Epithelial cell of prostate (primary cell): ENCODE results near the gene MYH14.
"Not testable (repeated sequence)": the region's sequence is repeated elsewhere in the genome, so short reads cannot be mapped to it uniquely, and the experiment has no call there.

ENCODE experiments used
- DNase-seq: peaks from one replicate; pipeline ENCODE4 v3.0.0-alpha.2; 2011; ENCODE audit warnings: low read depth, low spot score
- H3K27ac ChIP-seq: fragments of 450-650 bp; 2 replicates; pipeline ENCODE4 v1.5.1; 2017; ENCODE audit warnings: mild to moderate bottlenecking

Gene MYH14

DNA sequence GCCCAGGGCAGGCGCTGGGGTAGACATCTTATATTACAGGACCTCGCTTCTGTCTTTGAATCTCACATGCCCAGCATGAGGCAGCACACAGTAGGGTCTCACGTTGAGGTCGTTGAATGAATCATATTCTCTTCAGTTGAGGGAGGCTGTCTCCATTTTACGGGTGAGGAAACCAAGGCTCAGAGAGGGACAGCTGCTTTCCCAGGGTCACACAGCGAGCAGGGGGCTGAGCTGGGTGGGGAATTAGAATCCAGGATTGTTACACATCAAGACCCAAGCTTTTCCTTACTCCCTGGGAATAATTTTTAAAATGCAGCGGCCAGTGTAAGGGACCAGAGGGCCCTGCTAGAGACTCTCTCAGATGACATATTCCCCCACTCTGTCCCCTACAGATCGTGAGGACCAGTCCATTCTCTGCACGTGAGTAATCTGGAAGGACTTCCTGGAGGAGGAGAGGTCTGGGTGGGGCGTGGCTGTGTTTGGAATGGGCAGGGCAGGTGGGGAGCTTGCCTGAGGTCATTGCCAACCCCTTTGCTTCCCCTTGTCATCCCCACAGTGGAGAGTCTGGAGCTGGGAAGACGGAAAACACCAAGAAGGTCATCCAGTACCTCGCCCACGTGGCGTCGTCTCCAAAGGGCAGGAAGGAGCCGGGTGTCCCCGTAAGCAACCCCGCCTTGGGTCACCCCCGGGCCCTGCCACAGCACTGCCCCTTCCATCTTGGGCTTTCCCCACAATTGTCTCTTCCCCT is 19.4 kb downstream of the MYH14 start:
- DNase-seq: no peak
- H3K27ac ChIP-seq: no peak overlapping the region

DNA sequence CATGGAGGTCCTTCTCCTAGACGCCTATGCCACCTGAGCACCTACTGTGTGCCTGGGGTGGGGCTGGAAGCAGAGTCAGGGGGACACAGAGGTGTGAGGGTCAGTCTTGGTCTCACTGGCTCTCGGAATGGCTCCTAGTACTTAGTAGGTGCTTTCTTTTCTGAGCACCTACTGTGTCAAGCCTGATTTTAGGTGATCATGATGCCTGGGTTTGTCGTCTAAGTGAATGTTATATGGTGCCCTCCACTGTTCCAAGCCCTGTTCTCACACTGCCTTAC is 20.0 kb downstream of the MYH14 start:
- H3K27ac ChIP-seq: no peak overlapping the region
- DNase-seq: no peak

DNA sequence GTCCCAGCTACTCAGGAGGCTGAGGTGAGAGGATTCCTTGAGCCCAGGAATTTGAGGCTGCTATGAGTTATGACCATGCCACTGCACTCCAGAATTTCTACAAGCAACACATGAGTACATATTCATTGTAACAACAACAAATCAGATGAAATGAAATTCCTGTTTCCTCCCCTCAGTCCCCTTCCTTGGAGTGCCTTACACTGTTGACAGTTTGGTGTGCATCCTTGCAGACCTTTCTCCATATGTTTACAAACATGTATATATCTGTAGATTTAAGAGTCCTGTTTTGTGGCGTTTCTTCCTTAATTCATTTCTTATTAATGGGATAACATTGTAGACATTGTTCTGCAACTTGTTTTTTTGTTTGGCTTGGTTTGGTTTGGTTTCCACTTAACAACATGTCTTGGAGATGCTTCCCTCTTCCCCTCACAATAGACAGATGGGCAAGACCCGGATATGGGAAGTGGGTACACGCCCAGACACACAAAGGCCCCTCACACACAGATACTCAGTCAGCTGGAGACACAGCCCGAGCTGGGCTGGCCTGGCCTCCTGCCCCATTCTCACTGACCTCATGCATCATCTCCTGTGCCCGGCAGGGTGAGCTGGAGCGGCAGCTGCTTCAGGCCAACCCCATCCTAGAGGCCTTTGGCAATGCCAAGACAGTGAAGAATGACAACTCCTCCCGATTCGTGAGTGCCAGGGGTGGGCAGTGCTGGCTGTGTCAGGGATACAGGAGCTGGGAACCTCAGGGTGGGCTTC is 21.7 kb downstream of the MYH14 start:
- no peak for DNase-seq
- no peak overlapping the region for H3K27ac ChIP-seq

DNA sequence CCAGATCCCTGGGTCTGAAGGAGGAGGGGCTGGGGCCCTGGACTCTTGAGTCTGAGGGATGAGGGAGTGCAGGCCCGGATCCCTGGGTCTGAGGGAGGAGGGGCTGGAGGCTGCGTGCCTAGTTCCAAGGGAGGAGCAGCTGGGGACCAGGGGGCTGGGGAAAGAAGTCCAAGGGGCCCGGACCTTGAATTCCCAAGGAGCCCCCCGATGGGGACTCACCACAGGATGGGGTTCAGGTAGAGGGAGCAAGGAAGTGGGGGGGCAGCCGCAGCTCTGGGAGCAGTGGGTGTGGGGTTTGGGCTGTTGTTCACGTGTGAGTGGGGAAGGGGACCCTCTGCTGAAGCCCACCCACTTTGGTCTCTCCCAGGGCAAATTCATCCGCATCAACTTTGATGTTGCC is 23.1 kb downstream of the MYH14 start:
- no peak for DNase-seq
- no peak overlapping the region for H3K27ac ChIP-seq

DNA sequence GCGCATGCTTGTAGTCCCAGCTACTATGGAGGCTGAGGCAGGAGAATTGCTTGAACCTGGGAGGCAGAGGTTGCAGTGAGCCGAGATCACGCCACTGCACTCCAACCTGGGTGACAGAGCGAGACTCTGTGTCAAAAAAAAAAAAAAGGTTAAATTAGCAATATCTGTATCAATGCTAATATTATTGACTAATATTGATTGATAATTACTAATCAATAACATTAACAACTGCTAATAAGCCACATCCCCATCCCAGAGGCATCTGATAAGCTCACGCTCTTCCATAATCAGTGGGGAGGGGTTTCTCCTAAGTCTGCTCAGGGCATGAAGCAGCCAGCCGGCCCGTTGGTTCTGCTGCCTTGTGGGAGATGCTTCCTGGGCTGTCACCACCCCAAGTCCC is 24.7 kb downstream of the MYH14 start:
- not testable (repeated sequence) for DNase-seq

DNA sequence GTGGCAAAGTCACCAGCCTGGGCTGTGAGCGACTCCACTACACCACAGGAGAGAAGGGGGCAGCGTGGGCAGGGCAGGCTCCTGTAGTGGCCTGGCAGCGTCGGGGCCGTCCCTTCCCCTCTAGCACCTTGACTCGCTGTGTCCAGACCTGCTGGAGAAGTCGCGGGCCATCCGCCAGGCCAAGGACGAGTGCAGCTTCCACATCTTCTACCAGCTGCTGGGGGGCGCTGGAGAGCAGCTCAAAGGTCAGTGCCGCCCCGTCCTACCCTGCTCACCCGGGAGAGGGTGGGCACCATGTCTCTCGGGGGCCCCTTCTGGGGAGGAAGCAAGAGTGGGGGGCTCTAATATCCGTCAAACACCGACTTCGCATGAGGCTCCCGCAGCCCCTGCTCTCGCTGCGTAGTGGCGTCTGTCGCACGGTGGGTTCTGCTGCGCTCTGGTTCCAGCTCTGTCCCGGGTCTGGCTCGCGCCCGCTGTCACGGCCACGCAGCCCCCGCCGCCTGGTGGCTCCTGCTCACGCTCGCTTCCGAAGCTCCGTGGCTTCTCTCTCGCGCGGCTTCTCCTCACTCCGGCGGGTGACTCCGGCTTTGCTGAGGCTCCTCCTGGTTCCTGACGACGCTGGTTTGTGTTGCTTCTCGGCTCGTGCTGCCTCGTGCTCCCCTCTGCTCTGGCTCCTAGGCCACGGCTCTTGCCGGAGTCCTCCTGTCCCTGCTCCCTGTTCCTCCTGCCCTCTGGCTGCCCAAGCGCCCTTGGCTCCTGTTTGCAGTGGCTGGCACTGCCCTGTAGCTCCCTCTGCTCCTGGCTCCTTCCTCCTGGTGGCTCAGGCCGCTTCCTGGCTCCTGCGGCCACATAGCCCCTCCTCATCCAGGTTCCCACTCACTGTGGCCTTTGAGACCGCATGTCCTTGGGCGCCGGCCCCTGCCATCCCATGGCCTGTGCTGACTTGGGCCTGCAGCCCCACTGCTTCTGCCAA is 27.2 kb downstream of the MYH14 start:
- H3K27ac ChIP-seq: no peak overlapping the region
- no peak for DNase-seq

More for the DNA sequence above, 24.7 kb downstream of the MYH14 start:
- not testable (repeated sequence) for H3K27ac ChIP-seq

DNA sequence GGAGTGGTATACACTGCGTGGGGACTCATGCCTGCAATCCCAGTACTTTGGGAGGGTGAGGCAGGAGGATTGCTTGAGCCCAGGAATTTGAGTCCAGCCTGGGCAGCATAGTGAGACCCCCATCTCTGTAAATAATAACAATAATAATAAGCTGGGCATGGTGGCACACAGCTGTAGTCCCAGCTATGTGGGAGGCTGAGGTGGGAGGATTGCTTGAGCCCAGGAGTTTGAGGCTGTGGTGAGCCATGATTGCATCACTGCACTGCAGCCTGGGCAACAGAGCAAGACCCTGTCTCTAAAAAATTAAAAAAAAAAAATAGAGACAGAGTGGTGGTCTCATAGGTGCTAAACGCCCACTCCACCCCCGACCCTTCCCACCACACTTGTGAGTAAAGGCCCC is 28.0 kb downstream of the MYH14 start:
- not testable (repeated sequence) for DNase-seq, H3K27ac ChIP-seq

DNA sequence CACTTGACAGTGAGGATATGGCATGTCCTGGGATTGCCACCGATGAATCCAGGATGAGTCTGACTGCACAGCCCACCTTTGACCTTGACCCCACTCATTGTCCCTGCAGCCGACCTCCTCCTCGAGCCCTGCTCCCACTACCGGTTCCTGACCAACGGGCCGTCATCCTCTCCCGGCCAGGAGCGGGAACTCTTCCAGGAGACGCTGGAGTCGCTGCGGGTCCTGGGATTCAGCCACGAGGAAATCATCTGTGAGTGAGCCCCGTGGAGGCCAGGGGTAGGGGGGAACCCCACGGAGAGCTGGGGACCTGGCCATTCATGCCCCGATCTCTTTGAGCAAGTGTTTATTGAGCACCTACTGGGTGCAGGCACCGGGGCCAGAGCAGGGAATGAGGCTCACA is 28.4 kb downstream of the MYH14 start:
- DNase-seq: no peak
- H3K27ac ChIP-seq: no peak overlapping the region

DNA sequence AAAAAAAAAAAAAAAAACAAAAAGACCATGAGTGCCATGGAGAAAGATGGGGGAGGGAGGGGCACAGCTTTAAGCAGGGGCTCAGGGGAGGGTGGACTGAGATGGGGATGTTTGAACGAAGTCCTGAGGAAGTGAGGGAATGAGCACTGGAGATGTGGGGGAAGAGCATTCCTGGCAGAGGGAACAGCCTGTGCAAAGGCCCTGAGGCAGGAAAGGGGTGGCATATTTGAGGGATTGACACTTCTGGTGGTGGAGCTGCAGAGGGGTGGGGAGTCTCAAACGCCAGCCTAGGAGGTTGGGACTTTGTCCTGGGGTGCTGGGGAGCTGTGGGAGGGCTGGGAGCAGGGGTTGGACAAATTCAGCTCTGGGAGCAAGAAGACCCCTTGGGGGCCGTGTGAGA is 29.2 kb downstream of the MYH14 start:
- DNase-seq: no peak
- H3K27ac ChIP-seq: no peak overlapping the region

DNA sequence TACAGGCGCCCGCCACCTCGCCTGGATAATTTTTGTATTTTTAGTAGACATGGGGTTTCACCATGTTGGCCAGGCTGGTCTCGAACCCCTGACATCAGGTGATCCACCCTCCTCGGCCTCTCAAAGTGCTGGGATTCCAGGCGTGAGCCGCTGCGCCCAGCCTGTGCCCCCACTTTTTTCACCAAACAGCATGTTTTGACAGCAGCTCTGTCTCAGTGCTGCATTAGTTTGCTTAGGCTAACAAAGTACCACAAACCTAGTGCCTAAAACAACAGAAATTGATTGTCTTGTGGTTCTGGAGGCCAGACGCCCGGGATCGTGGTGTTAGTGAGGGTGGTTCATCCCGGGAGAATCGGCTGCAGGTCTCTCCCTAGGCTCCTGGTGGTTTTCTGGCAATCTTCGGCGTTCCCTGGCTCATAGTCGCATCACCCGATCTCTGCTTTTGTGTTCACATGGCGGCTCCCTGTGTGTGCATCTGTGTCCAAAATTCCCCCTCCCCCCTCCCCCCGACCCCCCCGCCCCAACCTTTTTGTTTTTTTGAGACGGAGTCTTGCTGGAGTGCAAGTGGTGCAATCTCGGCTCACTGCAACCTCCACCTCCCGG is 30.0 kb downstream of the MYH14 start:
- H3K27ac ChIP-seq: no peak overlapping the region
- no peak for DNase-seq

DNA sequence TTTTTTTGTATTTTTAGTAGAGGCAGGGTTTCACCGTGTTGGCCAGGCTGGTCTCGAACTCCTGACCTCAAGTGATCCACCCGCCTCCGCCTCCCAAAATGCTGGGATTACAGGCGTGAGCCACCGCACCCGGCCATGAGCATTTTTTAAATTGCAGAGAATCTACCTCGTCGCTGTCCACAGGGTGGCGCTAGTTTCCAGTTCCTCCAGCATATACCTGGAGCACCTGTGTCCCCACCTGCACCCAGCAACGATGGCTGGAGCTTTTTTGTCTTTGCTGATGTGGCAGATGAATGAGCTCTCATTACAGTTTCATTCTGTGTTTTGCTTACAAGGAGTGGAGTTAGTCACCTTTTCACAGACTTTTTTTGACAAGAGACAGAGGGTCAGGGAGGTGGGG is 34.1 kb downstream of the MYH14 start:
- not testable (repeated sequence) for DNase-seq

DNA sequence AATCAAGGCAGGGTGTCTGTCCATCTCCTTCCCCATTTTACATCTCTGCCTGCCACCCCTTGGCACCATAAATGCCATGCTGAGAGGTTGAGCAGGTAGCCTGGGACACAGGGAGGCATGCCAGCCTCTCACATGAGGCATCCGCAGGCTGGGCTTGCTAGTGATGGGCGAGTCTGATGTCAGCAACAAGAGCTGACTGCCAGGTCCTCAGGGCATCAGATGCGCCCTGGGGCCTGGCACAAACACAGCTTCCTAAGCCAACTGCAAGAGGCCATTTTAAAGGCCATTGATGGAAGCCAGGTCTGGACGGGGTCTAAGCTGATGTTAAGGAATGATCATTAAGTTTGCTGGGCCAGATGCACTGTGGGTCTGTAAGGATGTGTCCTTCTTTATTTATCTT is 34.6 kb downstream of the MYH14 start:
- no peak overlapping the region for H3K27ac ChIP-seq

More for the DNA sequence above, 34.1 kb downstream of the MYH14 start:
- not testable (repeated sequence) for H3K27ac ChIP-seq

DNA sequence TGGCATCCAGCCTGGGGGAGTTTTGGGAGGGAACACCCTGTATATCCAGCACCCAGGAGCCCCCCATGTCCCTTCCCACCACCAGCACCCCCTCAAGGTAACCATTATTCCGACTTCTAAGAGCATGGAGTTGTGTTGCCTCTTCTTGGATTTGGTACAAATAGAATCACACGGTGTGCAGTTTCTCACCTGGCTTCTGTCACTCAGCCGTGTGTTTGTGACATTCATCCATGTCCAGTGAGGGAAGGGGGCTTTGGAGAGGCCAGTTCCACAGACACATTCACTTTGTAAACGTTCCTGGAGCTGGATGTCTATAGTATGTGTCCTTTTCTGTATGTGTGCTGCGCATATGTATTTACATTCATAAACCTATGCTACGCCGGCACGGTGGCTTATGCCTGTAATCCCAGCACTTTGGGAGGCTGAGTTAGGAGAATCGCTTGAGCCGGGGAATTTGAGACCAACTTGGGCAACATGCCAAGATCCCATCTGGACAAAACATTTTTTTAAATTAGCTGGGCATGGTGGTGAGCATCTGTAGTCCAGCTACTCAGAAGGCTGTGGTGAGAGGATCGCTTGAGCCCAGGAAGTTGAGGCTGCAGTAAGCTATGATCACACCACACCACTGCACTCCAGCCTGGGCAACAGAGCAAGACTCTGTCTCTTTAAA is 36.6 kb downstream of the MYH14 start:
- H3K27ac ChIP-seq: no peak overlapping the region
- no peak for DNase-seq

More for the DNA sequence above, 34.6 kb downstream of the MYH14 start:
- DNase-seq: no peak

DNA sequence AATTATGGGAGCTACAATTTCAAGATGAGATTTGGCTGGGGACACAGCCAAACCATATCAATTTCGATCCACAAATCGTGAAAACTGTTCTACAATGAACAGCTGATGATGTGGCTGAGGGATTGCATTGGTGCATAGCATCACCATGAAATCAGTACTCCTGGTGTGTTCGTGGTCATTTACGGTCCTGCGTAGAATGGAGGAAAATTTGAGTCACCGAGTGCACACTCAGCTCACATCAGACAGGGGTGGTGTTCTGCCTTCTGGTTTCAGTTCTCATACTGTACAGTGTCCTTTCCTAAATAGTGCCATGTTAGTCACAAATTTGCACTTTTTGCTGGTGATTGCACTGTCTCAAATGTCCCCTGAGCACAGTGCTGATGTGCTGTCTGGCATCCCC is 39.2 kb downstream of the MYH14 start:
- no peak overlapping the region for H3K27ac ChIP-seq
- DNase-seq: no peak

DNA sequence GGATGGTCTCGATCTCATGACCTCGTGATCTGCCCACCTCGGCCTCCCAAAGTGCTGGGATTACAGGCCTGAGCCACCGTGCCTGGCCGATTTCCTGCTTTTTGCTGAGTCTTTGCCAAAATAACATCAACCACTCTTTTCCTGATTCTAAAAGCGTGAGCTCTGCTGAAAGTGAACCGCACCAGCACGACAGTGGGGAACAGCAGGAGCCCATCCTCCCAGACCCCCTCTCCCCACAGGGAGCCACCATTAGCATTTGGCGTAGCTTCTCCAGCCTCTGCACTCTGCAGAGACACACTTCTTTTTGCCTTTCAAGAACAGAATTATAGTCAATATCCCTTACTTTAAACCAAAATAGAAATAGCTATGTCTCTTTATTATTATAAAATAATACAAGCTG is 41.3 kb downstream of the MYH14 start:
- DNase-seq: no peak
- no peak overlapping the region for H3K27ac ChIP-seq

DNA sequence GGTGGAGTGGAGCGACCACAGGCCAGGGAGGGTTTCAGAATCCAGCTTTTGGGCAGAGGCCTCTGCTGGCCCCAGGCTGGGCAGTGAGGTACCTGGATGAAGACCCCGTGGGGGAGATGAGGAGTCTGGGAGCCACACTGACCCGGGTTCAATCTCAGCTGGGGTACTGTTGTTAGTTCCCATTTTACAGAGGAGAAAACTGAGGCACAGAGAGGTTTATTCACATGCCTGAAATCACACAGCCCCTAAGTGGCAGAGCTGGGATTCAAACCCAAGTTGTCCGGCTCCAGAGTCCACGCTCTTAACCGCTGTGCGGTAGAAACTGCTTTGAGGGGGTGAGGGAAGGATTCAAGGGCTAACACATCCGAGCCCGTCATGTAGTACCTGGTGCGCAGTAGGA is 45.0 kb downstream of the MYH14 start:
- DNase-seq: no peak
- no peak overlapping the region for H3K27ac ChIP-seq

DNA sequence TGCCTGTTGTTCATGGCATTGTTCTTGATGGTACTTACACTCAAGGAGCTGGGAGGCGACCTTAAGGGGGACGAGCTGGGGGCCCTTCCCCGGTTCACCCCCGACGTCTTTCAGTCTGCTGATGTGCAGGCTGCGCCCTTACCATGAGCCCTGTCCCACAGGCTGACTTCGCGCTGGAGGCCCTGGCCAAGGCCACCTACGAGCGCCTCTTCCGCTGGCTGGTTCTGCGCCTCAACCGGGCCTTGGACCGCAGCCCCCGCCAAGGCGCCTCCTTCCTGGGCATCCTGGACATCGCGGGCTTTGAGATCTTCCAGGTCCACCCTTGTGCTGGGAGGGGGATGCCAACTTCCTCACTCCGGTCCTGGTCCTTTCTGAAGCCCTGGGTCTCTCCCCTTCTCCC is 45.4 kb downstream of the MYH14 start:
- DNase-seq: no peak

DNA sequence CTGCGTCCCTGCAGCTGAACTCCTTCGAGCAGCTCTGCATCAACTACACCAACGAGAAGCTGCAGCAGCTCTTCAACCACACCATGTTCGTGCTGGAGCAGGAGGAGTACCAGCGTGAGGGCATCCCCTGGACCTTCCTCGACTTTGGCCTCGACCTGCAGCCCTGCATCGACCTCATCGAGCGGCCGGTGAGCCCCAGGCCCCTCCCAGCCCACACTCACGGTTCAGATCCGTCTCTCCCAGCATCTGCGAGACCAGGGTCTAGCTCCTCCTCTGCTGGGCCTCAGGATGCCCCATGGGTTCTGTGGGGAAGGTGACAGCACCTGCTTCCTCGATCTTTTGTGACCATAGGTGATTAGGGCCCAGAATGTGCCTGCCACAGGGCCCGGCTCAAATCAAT is 46.2 kb downstream of the MYH14 start:
- no peak for DNase-seq
- no peak overlapping the region for H3K27ac ChIP-seq

More for the DNA sequence above, 45.4 kb downstream of the MYH14 start:
- H3K27ac ChIP-seq: no peak overlapping the region

DNA sequence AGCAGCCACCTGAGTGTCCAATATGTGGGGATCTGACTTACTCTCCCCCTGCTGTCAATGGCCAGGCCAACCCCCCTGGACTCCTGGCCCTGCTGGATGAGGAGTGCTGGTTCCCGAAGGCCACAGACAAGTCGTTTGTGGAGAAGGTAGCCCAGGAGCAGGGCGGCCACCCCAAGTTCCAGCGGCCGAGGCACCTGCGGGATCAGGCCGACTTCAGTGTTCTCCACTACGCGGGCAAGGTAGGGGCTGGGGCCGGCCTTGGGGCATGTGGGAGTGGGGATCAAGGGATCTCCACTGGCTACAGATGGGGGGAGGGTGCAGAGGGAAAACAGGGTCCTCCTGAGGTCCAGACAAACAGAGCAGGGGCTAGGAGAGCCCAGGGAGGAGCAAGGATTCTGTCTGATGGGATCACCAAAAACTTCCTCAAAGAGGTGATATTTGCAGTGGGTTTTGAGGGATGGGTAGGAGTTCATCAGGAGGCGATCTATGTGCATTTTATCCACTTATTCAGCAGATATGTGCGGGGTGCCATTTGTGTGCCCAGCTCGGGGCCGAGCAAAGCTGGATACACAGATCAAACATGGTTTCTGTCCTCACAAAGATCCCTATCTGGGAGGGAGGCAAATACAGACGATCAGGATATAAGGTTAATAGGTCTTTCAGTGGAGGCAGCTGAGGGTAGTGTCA is 47.2 kb downstream of the MYH14 start:
- no peak overlapping the region for H3K27ac ChIP-seq
- DNase-seq: no peak
